GM12892 (cell line): ENCODE results near the gene ASH1L.

Experiments used
- POLR2AphosphoS5 ChIP-seq: IDR thresholded peaks from 2 replicates; pipeline ENCODE4 v1.6.1; 2011; ENCODE audit warnings: low read depth, low read length, control low read depth
- TAF1 ChIP-seq: IDR thresholded peaks from 2 replicates; pipeline ENCODE4 v1.6.1; 2011; ENCODE audit warnings: low read depth, mild to moderate bottlenecking, control low read depth, low read length, borderline replicate concordance

GRCh38 chr1:155324717-155325602, 237.6 kb downstream of the ASH1L start:
- TF ChIP-seq POLR2AphosphoS5 = no peak
- TF ChIP-seq TAF1 = no peak
